Activated CD8-positive, alpha-beta T cell treated with anti-CD3 and anti-CD28 coated beads for 36 hours (primary cell): ENCODE results near the gene GNA14. TPM values are rescaled to one million over a fixed set of nuclear protein-coding genes. Genes with fewer than 3 reads are reported as not detected.

Experiments
- ATAC-seq: fragments of 200-7000 bp; cut with Tn5 transposase; one replicate; pipeline ENCODE4 v1.10.0; 2021; ENCODE audit warnings: mild to moderate bottlenecking, moderate library complexity
- CTCF ChIA-PET: fragments of 350-600 bp; sonication (Branson Sonifier 250); formaldehyde crosslinking; loops from one replicate; lab custom pipeline; 2021; ENCODE audit warnings: antibody characterized with exemption; lab: Charles Lee
- POLR2A ChIA-PET: fragments of 350-600 bp; sonication (Branson Sonifier 250); formaldehyde crosslinking; loops from one replicate; lab custom pipeline; 2021; ENCODE audit warnings: antibody characterized with exemption; lab: Charles Lee
- DNase-seq: peaks from one replicate; pipeline ENCODE4 v3.0.0-alpha.2; 2020
- H3K27ac Mint-ChIP-seq: one replicate; pipeline ENCODE4 v1.8.0; 2021; ENCODE audit warnings: mild to moderate bottlenecking, mixed read lengths
- H3K27me3 Mint-ChIP-seq: one replicate; pipeline ENCODE4 v1.8.0; 2021; ENCODE audit warnings: mixed read lengths
- H3K36me3 Mint-ChIP-seq: one replicate; pipeline ENCODE4 v1.8.0; 2021; ENCODE audit warnings: low read depth, mixed read lengths
- H3K4me1 Mint-ChIP-seq: one replicate; pipeline ENCODE4 v1.8.0; 2021; ENCODE audit warnings: low read depth, mixed read lengths
- H3K4me3 Mint-ChIP-seq: one replicate; pipeline ENCODE4 v1.8.0; 2021; ENCODE audit warnings: mild to moderate bottlenecking, moderate library complexity, mixed read lengths
- H3K9me3 Mint-ChIP-seq: one replicate; pipeline ENCODE4 v1.8.0; 2021; ENCODE audit warnings: mixed read lengths
- intact Hi-C: fragments of 100-400 bp; cut with micrococcal nuclease; formaldehyde crosslinking; loops from one replicate; pipeline ENCODE4 v1.10.0; 2022
- total RNA-seq, 2 experiments: library from RNA; stranded (reverse); gene quantifications; one replicate each; pipeline ENCODE4 v1.2.3, GENCODE V29; 2021
- TF ChIP-seq, protein P1 (sequence below): fragments of 200-600 bp; IDR thresholded peaks from one replicate; pipeline ENCODE4 v1.8.0; 2022; ENCODE audit warnings: antibody characterized with exemption, mild to moderate bottlenecking

Gene GNA14
- total RNA-seq, 2 experiments from 2014 or later: not detected

- Mint-ChIP-seq H3K36me3 (no peaks in the 10 kb centered on the region), H3K27ac (no peak overlapping the region), H3K9me3 (no peaks in the 10 kb centered on the region), H3K4me3 (no peak overlapping the region), H3K27me3 (no peaks in the 10 kb centered on the region), H3K4me1 (peaks cover 13% of the 10 kb centered on the region)
- peak; percentile 95 for DNase-seq
- ChIA-PET POLR2A (interaction anchor here (0.5 to 1.2 kb wide), 2 partner anchors 17 to 19 kb away, joined by 3 to 4 read pairs; no protein-coding TSS in a partner anchor), CTCF (interaction anchor here (0.6 to 10.8 kb wide), 57 partner anchors 9 to 759 kb away, joined by 3 to 141 read pairs (median 4); partner anchors contain the start of gene GNAQ)
- ATAC-seq: peak; percentile 93
- intact Hi-C loops: no loop called here
- TF ChIP-seq, protein P1, sequence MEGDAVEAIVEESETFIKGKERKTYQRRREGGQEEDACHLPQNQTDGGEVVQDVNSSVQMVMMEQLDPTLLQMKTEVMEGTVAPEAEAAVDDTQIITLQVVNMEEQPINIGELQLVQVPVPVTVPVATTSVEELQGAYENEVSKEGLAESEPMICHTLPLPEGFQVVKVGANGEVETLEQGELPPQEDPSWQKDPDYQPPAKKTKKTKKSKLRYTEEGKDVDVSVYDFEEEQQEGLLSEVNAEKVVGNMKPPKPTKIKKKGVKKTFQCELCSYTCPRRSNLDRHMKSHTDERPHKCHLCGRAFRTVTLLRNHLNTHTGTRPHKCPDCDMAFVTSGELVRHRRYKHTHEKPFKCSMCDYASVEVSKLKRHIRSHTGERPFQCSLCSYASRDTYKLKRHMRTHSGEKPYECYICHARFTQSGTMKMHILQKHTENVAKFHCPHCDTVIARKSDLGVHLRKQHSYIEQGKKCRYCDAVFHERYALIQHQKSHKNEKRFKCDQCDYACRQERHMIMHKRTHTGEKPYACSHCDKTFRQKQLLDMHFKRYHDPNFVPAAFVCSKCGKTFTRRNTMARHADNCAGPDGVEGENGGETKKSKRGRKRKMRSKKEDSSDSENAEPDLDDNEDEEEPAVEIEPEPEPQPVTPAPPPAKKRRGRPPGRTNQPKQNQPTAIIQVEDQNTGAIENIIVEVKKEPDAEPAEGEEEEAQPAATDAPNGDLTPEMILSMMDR: peak; percentile 84
These were observed 191.2 kb downstream of the GNA14 start for GRCh38 chr9:77456829-77457437.

DNA sequence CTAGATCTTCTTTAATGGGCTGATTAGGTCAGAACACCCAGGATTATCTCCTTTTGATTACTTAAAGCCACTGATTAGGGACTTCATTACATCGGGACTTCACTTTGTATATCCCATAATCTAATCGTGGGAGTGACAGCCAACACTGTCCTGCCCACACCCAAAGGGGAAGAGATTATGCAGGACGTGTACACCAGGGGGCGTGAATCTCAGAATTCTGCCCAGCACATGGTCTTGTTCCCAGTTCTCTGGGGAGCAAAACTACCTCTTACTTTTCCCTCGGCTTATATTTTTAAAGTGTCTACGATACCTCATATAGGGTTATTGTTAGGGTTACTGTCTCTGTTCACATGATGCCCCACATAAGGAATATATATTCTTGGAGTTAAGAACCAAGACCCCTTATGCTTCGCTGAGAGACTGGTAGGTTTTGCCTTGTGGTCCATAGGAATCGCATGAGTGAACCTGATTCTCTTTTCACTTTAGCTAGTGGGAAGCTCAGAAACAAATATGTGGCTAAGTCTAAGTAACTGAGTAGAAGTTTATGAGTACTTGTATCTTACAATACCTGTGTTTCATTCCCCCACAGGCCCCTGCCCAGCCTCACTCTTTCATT lies 192.7 kb downstream of the GNA14 start:
- DNase-seq (peak; percentile 62), ATAC-seq (peak; percentile 35)
- ChIA-PET POLR2A (interaction anchor here (1.1 kb wide), 1 partner anchor 22 kb away, joined by 3 read pairs; no protein-coding TSS in a partner anchor), CTCF (interaction anchor here (0.7 to 10.8 kb wide), 15 partner anchors 12 to 662 kb away, joined by 3 to 141 read pairs (median 8); no protein-coding TSS in a partner anchor)
- H3K9me3 Mint-ChIP-seq: no peaks in the 10 kb centered on the region
- peaks cover 13% of the 10 kb centered on the region for H3K4me1 Mint-ChIP-seq
- no peaks in the 10 kb centered on the region for H3K36me3 Mint-ChIP-seq
- TF ChIP-seq, protein P1: peak; percentile 61
- H3K4me3 Mint-ChIP-seq: no peak overlapping the region
- no peak overlapping the region for H3K27ac Mint-ChIP-seq
- intact Hi-C loops: no loop called here
- H3K27me3 Mint-ChIP-seq: no peaks in the 10 kb centered on the region

GRCh38 chr9:77454663-77455062 lies 193.5 kb downstream of the GNA14 start:
- TF ChIP-seq, protein P1: no peak
- no peaks in the 10 kb centered on the region for H3K36me3 Mint-ChIP-seq

GRCh38 chr9:77453825-77454647 lies 194.1 kb downstream of the GNA14 start:
- intact Hi-C loops: no loop called here
- Mint-ChIP-seq H3K27ac (peak overlapping the region; percentile 9), H3K4me3 (peak overlapping the region; percentile 51), H3K36me3 (no peaks in the 10 kb centered on the region), H3K9me3 (no peaks in the 10 kb centered on the region), H3K4me1 (peaks cover 13% of the 10 kb centered on the region), H3K27me3 (no peaks in the 10 kb centered on the region)
- ATAC-seq (no peak), DNase-seq (no peak)
- POLR2A ChIA-PET: interaction anchor here (1.1 kb wide), 1 partner anchor 277 kb away, joined by 3 read pairs; no protein-coding TSS in a partner anchor
- CTCF ChIA-PET: interaction anchor here (0.7 to 10.8 kb wide), 13 partner anchors 9 to 388 kb away, joined by 3 to 141 read pairs (median 4); no protein-coding TSS in a partner anchor
- TF ChIP-seq, protein P1: no peak

More at GRCh38 chr9:77454663-77455062, 193.5 kb downstream of the GNA14 start:
- ATAC-seq (no peak), DNase-seq (no peak)
- no peak overlapping the region for H3K4me3 Mint-ChIP-seq
- intact Hi-C loops: no loop called here
- H3K9me3 Mint-ChIP-seq: no peaks in the 10 kb centered on the region
- H3K4me1 Mint-ChIP-seq: peaks cover 13% of the 10 kb centered on the region
- no peaks in the 10 kb centered on the region for H3K27me3 Mint-ChIP-seq
- ChIA-PET CTCF (interaction anchor here (0.7 to 10.8 kb wide), 11 partner anchors 8 to 387 kb away, joined by 3 to 141 read pairs (median 4); no protein-coding TSS in a partner anchor), POLR2A (interaction anchor here (1.1 kb wide), 1 partner anchor 22 kb away, joined by 3 read pairs; no protein-coding TSS in a partner anchor)
- no peak overlapping the region for H3K27ac Mint-ChIP-seq
